NCI-H345 treated with DMSO at 0.1 percent for 48 hours (cell line): ENCODE measurements around the gene CAMSAP1.

ENCODE experiments used
- DNase-seq: peaks from one replicate; lab custom pipeline; 2025; ENCODE audit not compliant: unreplicated experiment; lab: John Stamatoyannopoulos, UW

The CAMSAP1 gene

GRCh38 chr9:135941288-135941995, 34.1 kb upstream of the CAMSAP1 start:
- DNase-seq = no peak

- DNase-seq = no peak
Observed at GRCh38 chr9:135939351-135940265, 32.3 kb upstream of the CAMSAP1 start.

GRCh38 chr9:135937521-135938489, 30.5 kb upstream of the CAMSAP1 start:
- no peak for DNase-seq

DNA sequence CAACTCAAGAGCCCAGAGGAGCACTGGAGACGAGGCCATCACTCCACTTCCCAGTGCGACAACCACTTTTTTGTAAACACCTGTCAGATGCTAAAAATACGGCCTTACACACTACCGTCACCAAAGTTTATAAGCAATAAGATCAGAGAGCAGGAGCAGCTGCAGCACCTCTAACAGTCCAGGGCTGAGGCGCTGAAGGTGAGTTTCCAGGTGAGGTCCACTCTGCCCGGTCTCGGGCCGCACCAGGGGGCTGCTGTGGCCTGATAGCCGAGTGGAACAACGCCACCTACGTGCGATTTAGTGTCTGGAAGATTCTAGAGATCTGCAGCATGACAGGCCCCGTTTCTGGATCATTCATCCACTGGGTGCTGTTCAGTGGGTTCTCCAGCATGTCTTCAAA, 25.8 kb upstream of the CAMSAP1 start:
- no peak for DNase-seq

- DNase-seq = no peak
Observed at GRCh38 chr9:135932656-135933055, 25.3 kb upstream of the CAMSAP1 start.

DNA sequence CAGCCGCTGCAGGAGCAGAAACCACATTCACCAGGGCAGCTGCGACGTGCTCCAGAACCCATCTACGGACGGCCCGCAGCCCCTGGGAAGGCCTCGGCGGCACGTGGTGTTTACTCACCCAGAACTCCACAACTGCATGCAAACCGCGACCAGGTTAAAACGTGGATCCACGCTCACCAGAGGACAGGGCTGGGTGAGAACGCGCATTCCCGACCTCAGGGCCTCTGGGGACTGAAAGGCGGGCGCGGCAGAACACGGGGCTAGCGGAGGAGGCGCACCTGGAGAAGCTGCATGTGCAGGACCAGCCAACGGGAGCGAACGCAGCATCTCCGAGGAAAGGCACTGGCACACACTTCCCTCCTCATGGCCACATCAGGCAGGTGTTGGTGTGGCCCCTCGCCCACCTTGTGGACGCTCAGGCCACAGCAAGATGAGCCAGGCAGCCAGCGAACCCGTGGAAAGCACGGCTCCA, 24.0 kb upstream of the CAMSAP1 start:
- DNase-seq = no peak

GRCh38 chr9:135930446-135931345, 23.4 kb upstream of the CAMSAP1 start:
- no peak for DNase-seq

DNA sequence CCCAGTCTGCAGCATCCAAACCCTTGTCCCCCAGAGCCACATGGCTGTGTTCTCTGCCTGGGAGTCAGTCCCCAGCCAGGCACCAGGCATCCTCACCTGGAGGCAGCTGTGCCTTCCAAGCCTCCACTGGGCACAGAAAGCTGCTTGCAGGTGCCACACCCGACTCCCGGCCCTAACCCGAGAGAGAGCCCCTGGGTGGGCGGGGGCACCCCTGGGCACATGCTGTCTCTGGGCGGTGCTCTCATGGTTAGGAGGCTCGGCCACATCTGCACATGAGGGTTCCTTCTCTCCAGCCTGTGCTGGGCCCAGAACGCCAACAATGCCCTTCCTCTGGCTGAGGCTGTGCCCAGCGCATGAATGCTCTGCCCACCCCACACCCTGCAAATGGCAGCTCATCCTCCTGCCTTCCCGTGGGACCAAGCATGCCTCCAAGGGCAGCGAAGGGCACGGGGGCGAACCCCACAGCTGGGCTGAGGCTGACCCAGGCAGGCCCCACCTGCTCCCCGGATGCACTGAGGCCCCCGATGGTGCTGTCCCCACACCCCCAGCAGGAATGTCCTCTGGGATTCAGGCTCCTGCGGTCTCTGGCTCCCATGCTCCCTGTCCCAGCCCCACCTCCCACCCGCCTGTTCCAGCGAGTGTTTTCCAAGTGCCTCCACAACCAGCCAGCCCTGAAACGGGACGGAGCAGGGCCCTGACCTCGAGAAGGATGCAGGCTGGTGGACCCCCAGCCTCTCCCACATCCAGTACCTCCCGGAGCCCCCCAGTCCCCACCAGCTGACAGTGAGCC, 22.5 kb upstream of the CAMSAP1 start:
- no peak for DNase-seq

DNA sequence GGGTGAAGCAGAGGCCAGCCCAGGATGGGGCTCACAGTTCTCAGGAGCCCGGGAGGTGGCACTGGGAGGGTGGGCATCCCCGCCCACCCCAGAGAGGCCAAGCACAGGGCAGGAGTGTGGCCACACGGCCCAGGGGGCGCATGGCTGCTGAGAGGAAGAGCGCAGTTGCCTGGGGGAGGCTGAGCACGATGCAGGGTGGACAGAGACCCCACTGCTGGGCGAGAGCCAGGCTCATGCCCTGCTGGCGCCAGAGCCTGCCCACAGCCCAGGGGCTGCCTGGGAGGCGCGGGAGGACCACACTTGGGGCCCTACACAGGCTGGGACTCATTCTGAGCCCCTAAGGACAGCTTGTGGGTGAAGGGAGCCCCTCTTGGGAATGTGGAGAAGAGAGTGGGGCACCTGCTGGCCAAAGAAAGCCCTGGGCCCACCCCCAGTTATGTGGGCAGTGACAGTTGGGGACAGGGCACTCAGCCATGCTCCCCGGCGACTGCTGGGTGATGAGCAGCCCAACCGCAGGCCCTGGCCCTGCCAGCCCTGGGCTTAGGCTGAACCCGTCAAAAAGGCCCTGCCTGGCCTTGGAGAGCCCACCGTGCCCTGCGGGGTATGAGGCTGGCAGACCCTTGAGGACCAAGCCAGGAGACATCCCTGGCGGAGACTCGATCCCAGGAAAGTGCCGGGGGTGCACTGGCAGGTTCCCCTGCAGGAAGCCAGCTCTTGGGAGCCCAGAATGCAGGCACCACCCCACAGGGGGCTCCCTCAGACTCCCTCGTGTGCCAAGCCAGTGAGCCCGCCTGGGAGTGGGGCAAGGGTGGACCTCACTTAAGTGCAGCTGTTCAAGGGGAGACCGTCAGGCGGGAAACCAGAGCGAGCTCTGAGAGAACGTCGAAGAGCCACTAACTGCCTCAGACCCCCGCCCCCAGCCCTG, 21.6 kb upstream of the CAMSAP1 start:
- no peak for DNase-seq

- no peak for DNase-seq
Observed at GRCh38 chr9:135928074-135928730, 20.9 kb upstream of the CAMSAP1 start.

DNA sequence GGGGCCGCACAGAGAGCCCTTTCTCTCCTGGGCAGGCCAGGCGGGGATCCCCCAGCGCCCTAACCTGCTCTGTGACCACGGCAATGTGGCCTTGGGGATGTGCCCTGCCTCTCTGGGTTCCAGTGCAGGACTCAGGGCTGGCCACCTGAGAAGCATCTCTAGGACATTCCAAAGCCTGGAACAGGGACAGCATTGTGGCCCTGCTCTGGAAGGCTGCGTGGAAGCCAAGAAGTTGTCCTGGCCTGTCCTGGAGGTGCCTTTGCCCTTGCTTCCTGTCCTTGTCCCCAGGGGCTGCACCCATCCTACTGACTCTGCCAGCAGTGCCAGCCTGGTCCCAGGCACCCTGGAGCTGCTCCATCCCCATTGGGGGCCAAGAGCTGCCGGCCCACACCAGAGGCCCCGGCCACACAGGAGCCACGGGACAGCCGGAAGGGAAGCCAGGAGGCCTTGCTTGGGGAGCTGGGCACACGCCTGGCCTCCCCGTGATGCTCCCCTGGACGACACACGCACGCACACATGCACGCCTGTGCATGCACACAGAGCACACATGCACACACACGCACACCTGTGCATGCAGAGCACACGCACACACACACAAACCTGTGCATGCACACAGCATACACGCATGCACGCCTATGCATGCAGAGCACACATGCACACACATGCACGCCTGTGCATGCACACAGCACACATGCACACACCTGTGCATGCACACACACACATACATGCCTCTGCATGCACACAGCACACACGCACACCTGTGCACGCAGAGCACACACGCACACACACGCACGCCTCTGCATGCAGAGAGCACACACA, 20.1 kb upstream of the CAMSAP1 start:
- no peak for DNase-seq

- DNase-seq = no peak
Observed at GRCh38 chr9:135926402-135927194, 19.3 kb upstream of the CAMSAP1 start.

GRCh38 chr9:135925496-135926133, 18.3 kb upstream of the CAMSAP1 start:
- DNase-seq = no peak

DNA sequence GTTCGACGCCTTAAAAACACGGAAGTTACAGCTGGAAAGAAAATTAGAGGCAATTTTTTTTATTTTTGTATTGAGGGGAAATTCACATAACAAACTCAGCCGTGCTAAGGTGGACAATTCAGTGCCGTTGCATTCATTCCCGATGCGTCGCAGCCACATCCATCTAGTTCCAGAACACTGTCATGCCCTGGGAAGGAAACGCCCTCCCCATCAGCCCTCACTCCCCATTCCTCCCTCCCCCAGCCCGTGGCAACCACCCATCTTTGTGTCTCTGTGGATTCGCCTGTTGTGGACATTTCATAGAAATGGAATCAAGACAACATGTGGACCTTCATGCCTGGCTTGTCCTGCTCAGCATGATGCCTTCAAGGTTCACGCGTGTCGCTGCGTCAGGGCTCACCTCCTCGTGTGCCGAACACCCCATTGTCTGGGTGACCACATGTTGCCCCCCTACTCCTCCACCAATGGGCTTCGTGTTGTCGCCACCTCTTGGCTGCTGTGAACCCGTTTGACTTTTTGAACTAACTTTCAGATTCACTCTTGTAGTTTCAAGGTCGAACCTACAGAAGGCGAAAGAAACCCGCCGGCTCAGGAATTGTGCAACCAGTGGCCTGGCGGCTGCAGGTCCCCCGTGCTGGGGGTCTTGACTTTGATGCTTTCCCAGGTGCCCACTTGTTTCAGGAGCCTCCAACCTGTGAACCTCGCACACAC, 17.4 kb upstream of the CAMSAP1 start:
- DNase-seq = no peak

GRCh38 chr9:135923508-135923907, 16.2 kb upstream of the CAMSAP1 start:
- no peak for DNase-seq
